ENCODE results near the gene MRGPRX4. TPM values are rescaled to one million over a fixed set of nuclear protein-coding genes. Genes with fewer than 3 reads are reported as not detected.

Gene MRGPRX4
- total RNA-seq, 1 experiment from 2014 or later = not detected

- no peak overlapping the region for H2BK12ac ChIP-seq (ENCODE audit: insufficient read length, low read depth, low read length)
- H2BK15ac ChIP-seq (ENCODE audit: low read depth, low read length) = no peak overlapping the region
- Mint-ChIP-seq H3K9me3 (no peaks in the 10 kb centered on the region; a peak in 1 of 5 replicates), H3K27ac (no peak overlapping the region), H3K27me3 (ENCODE audit: low read depth) (peaks cover 13% of the 10 kb centered on the region), H3K36me3 (ENCODE audit: insufficient read depth in 1 of 3, low read depth in 3 of 3) (no peaks in the 10 kb centered on the region; a peak in 1 of 7 replicates), H3K4me3 (no peak overlapping the region), H3K4me1 (no peaks in the 10 kb centered on the region)
- no peak overlapping the region for H3T11ph ChIP-seq (ENCODE audit: low read length)
- H4K8ac ChIP-seq (replicated peaks; ENCODE audit: insufficient read length, low read depth, low read length) = no peak overlapping the region
- no peak for TF ChIP-seq CTCF (conservative IDR thresholded peaks at IDR 0.05)
- H3K14ac ChIP-seq (ENCODE audit: insufficient read depth, low read length) = no peak overlapping the region
- no peaks in the 10 kb centered on the region for H3K23me2 ChIP-seq (ENCODE audit: insufficient read length, low read depth, low read length, poor library complexity, severe bottlenecking)
- WGBS (ENCODE audit: extremely low coverage, insufficient read length, low lambda C conversion rate) = no CpG with 5 or more reads among the region's 1 CpG
- H3K27ac ChIP-seq (ENCODE audit: insufficient read length, low read depth, low read length) = no peak overlapping the region
- H3K56ac ChIP-seq (ENCODE audit: insufficient read length, low read depth, low read length) = no peak overlapping the region
- H4K5ac ChIP-seq (ENCODE audit: insufficient read length, low read depth, low read length) = no peak overlapping the region
- H4K91ac ChIP-seq (ENCODE audit: insufficient read length, low read depth, low read length) = no peak overlapping the region
- no peaks in the 10 kb centered on the region for H3K79me2 ChIP-seq (ENCODE audit: insufficient read depth, low read length)
- no peak overlapping the region for H3K4me2 ChIP-seq (ENCODE audit: insufficient read depth, insufficient read length, low read length)
- no peak overlapping the region for H2AK5ac ChIP-seq (ENCODE audit: insufficient read length, low read length)
- no peaks in the 10 kb centered on the region for H4K20me1 ChIP-seq (ENCODE audit: control insufficient read depth, insufficient read depth, insufficient read length)
- H2BK5ac ChIP-seq (ENCODE audit: insufficient read length, low read length) = no peak overlapping the region
- no peak overlapping the region for H2AFZ ChIP-seq (ENCODE audit: low read length)
- H3K9me3 ChIP-seq (ENCODE audit: control insufficient read depth, low read depth, low read length) = no peaks in the 10 kb centered on the region
- no peaks in the 10 kb centered on the region for H3K27me3 ChIP-seq (ENCODE audit: insufficient read depth, low read length)
- H3K4ac ChIP-seq (ENCODE audit: low read depth, low read length) = no peak overlapping the region
- H3K79me1 ChIP-seq (ENCODE audit: insufficient read depth, low read depth, low read length, poor library complexity, severe bottlenecking) = no peaks in the 10 kb centered on the region
- no peak overlapping the region for H3K18ac ChIP-seq (ENCODE audit: insufficient read length, low read depth, low read length)
- H3K23ac ChIP-seq (ENCODE audit: insufficient read length, low read depth, low read length) = no peak overlapping the region
- H3K4me1 ChIP-seq (ENCODE audit: insufficient read depth, low read length) = no peaks in the 10 kb centered on the region
- H2BK20ac ChIP-seq (ENCODE audit: low read depth, low read length, poor library complexity, severe bottlenecking) = no peak overlapping the region
- H3K9ac ChIP-seq (ENCODE audit: extremely low read depth, insufficient read length, low read length) = no peak overlapping the region
- DNase-seq = no peak
- H2BK120ac ChIP-seq (ENCODE audit: low read depth, low read length, poor library complexity, severe bottlenecking) = no peak overlapping the region
Measured at GRCh38 chr11:18168372-18168771, 4.3 kb upstream of the MRGPRX4 start.

All from H9 (cell line).